Uterus (tissue), 2 donors: ENCODE results near the gene AP1B1.

Source experiments
- POLR2A ChIP-seq, 2 donors: fragments of 450-650 bp; IDR thresholded peaks; one replicate each; pipeline ENCODE4 v1.6.1; 2016; ENCODE audit warnings: antibody characterized with exemption in 2 of 2, mild to moderate bottlenecking in 1 of 2, moderate library complexity in 1 of 2
- TF ChIP-seq, protein P1 (sequence below), 4 experiments: fragments of 200-600 bp in 2 of 4; fragments of 450-650 bp in 2 of 4; sonication (generic) in 2 of 4; IDR thresholded peaks; one replicate each; pipeline ENCODE4 v1.5.1; 2016 to 2019; ENCODE audit warnings: antibody characterized with exemption in 4 of 4, mild to moderate bottlenecking in 2 of 4, moderate library complexity in 1 of 4

DNA sequence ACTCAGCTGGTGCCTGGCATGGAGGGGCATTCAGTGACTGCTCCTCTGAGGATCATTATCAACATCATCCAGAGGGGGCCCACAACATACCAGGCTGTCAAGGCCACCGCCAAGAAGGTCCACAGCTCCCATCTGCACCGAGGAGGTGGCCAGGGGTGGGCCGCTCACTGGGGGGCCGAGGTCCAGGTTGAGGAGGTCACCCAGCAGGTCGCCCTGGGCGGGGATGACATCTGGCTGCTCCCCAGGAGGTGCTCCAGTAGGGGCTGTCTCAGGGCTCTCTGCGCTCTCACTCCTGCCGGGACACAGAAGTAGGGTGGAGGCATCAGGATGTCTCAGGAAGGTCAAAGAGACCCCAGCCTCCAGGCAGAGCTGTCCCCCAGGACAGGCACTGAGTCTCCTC is 47.8 kb downstream of the AP1B1 start:
- TF ChIP-seq POLR2A (IDR thresholded peaks at IDR 0.05): no peak
- TF ChIP-seq, protein P1, sequence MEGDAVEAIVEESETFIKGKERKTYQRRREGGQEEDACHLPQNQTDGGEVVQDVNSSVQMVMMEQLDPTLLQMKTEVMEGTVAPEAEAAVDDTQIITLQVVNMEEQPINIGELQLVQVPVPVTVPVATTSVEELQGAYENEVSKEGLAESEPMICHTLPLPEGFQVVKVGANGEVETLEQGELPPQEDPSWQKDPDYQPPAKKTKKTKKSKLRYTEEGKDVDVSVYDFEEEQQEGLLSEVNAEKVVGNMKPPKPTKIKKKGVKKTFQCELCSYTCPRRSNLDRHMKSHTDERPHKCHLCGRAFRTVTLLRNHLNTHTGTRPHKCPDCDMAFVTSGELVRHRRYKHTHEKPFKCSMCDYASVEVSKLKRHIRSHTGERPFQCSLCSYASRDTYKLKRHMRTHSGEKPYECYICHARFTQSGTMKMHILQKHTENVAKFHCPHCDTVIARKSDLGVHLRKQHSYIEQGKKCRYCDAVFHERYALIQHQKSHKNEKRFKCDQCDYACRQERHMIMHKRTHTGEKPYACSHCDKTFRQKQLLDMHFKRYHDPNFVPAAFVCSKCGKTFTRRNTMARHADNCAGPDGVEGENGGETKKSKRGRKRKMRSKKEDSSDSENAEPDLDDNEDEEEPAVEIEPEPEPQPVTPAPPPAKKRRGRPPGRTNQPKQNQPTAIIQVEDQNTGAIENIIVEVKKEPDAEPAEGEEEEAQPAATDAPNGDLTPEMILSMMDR (IDR thresholded peaks at IDR 0.05): no peak
